CD4-positive, alpha-beta T cell treated with Interleukin-1 beta for 1 hour (primary cell): ENCODE results near the gene CLUH.

Source experiments
- DNase-seq, 2 donors: peaks; one replicate each; pipeline ENCODE4 v3.0.0-alpha.2; 2020 to 2022

Gene CLUH

GRCh38 chr17:2711608-2712299, at the start of gene CLUH:
CLUH (minus strand) TSS chr17:2711764; CDS start chr17:2711661, 103 bp downstream.
- peak; percentile 95 to 96 for DNase-seq

GRCh38 chr17:2758870-2759269, 47.3 kb upstream of the CLUH start:
- DNase-seq: no peak

GRCh38 chr17:2755891-2756724, 44.5 kb upstream of the CLUH start:
- DNase-seq: no peak

- DNase-seq: no peak
These were observed 39.9 kb upstream of the CLUH start for GRCh38 chr17:2751491-2751890.

- no peak for DNase-seq
These were observed 39.2 kb upstream of the CLUH start for GRCh38 chr17:2750721-2751120.

GRCh38 chr17:2749784-2750181, 38.2 kb upstream of the CLUH start:
- DNase-seq: peak; percentile 67 to 73

GRCh38 chr17:2749058-2749783, 37.7 kb upstream of the CLUH start, which contains the start of gene CCDC92B:
CCDC92B (minus strand) TSS chr17:2749652; CDS start chr17:2735145, 14,507 bp downstream.
- DNase-seq: no peak

- DNase-seq: no peak
These were observed 33.9 kb upstream of the CLUH start for GRCh38 chr17:2745317-2746037.

GRCh38 chr17:2737693-2738092, 26.1 kb upstream of the CLUH start:
- no peak for DNase-seq

- no peak for DNase-seq
These were observed 25.4 kb upstream of the CLUH start for GRCh38 chr17:2736956-2737355.

GRCh38 chr17:2735896-2736295, 24.3 kb upstream of the CLUH start:
- DNase-seq: no peak

- DNase-seq: no peak
These were observed 23.4 kb upstream of the CLUH start for GRCh38 chr17:2734939-2735338.

- no peak for DNase-seq
These were observed 20.2 kb upstream of the CLUH start for GRCh38 chr17:2731807-2732206.

- DNase-seq: no peak
These were observed 19.3 kb upstream of the CLUH start for GRCh38 chr17:2730764-2731353.

GRCh38 chr17:2724784-2725164, 13.2 kb upstream of the CLUH start:
- peak; percentile 34 to 42 for DNase-seq

- no peak for DNase-seq
These were observed 12.6 kb upstream of the CLUH start for GRCh38 chr17:2723997-2724783.

GRCh38 chr17:2723505-2723996, 12.0 kb upstream of the CLUH start:
- DNase-seq: no peak

GRCh38 chr17:2722611-2723010, 11.0 kb upstream of the CLUH start:
- DNase-seq: no peak

- no peak for DNase-seq
These were observed 10.0 kb upstream of the CLUH start for GRCh38 chr17:2721603-2722002.

- DNase-seq: no peak
These were observed 8.3 kb upstream of the CLUH start for GRCh38 chr17:2719861-2720260.
